Mesenchymal stem cell (in vitro differentiated cells and primary cell): ENCODE results near the gene RPS18. TPM values are rescaled to one million over a fixed set of nuclear protein-coding genes. Genes with fewer than 3 reads are reported as not detected.
"Not testable (repeated sequence)": the region's sequence is repeated elsewhere in the genome, so short reads cannot be mapped to it uniquely, and the experiment has no call there.

ENCODE experiments used
- DNase-seq: peaks from one replicate; pipeline ENCODE4 v3.0.0-alpha.2; 2013
- H2AFZ ChIP-seq: one replicate; pipeline ENCODE4 v1.6.1; 2013; ENCODE audit warnings: low read depth, mild to moderate bottlenecking, control low read depth, inconsistent platforms, low read length, moderate library complexity
- H2AK5ac ChIP-seq: 2 replicates; pipeline ENCODE4 v1.6.1; 2013; ENCODE audit warnings: low read length, moderate library complexity, mild to moderate bottlenecking, inconsistent platforms; ENCODE audit not compliant: severe bottlenecking
- H2BK120ac ChIP-seq: one replicate; pipeline ENCODE4 v1.6.1; 2013; ENCODE audit warnings: low read depth, mild to moderate bottlenecking, inconsistent platforms, low read length, moderate library complexity
- H2BK12ac ChIP-seq, 2 experiments: one replicate each; pipeline ENCODE4 v1.6.1; 2013; ENCODE audit warnings: inconsistent platforms in 2 of 2, low read length in 2 of 2, mild to moderate bottlenecking in 2 of 2, moderate library complexity in 2 of 2, control low read depth in 1 of 2
- H2BK15ac ChIP-seq: one replicate; pipeline ENCODE4 v1.6.1; 2013; ENCODE audit warnings: mild to moderate bottlenecking, low read depth, inconsistent platforms; ENCODE audit not compliant: poor library complexity, severe bottlenecking
- H2BK5ac ChIP-seq: 2 replicates; pipeline ENCODE4 v1.6.1; 2013; ENCODE audit warnings: low read depth, mild to moderate bottlenecking, low read length, control low read depth, inconsistent platforms; ENCODE audit not compliant: poor library complexity, severe bottlenecking
- H3K14ac ChIP-seq, 2 experiments: one replicate each; pipeline ENCODE4 v1.6.1; 2013; ENCODE audit warnings: inconsistent platforms in 2 of 2, low read length in 2 of 2, control low read depth in 1 of 2, mild to moderate bottlenecking in 1 of 2, moderate library complexity in 1 of 2
- H3K18ac ChIP-seq, 2 experiments: one replicate each; pipeline ENCODE4 v1.6.1; 2013; ENCODE audit warnings: inconsistent platforms in 2 of 2, low read length in 2 of 2, control low read depth in 1 of 2, low read depth in 1 of 2, mild to moderate bottlenecking in 1 of 2
- H3K23ac ChIP-seq, 2 experiments: one replicate each; pipeline ENCODE4 v1.6.1; 2013; ENCODE audit warnings: inconsistent platforms in 2 of 2, low read length in 2 of 2, mild to moderate bottlenecking in 2 of 2, moderate library complexity in 2 of 2, control low read depth in 1 of 2
- H3K27ac ChIP-seq: 2 replicates; pipeline ENCODE4 v1.5.1; 2013; ENCODE audit warnings: mild to moderate bottlenecking, moderate library complexity, low read length, control low read depth, inconsistent platforms; ENCODE audit not compliant: poor library complexity, severe bottlenecking
- H3K27me3 ChIP-seq, 2 experiments: 2 replicates each; pipeline versions ENCODE4 v1.6.1 to v1.7.0; 2013; ENCODE audit warnings: low read length in 2 of 2, mild to moderate bottlenecking in 2 of 2, moderate library complexity in 2 of 2, control low read depth in 1 of 2, inconsistent platforms in 1 of 2; ENCODE audit not compliant: control insufficient read depth in 1 of 2, insufficient read depth in 1 of 2
- H3K36me3 ChIP-seq, 2 experiments: 2 replicates each; pipeline versions ENCODE4 v1.6.1 to v1.7.0; 2013; ENCODE audit warnings: low read length in 2 of 2, control low read depth in 1 of 2, inconsistent platforms in 1 of 2, low read depth in 1 of 2, mild to moderate bottlenecking in 1 of 2; ENCODE audit not compliant: insufficient read depth in 2 of 2, control insufficient read depth in 1 of 2
- H3K4ac ChIP-seq, 2 experiments: one replicate each; pipeline ENCODE4 v1.6.1; 2013; ENCODE audit warnings: inconsistent platforms in 2 of 2, low read length in 2 of 2, mild to moderate bottlenecking in 2 of 2, moderate library complexity in 2 of 2, control low read depth in 1 of 2, low read depth in 1 of 2
- H3K4me1 ChIP-seq: 2 replicates; pipeline ENCODE4 v1.6.1; 2013; ENCODE audit warnings: low read depth, low read length, control low read depth; ENCODE audit not compliant: control insufficient read depth, insufficient read depth
- H3K4me2 ChIP-seq: 2 replicates; pipeline ENCODE4 v1.6.1; 2013; ENCODE audit warnings: low read length, mild to moderate bottlenecking, inconsistent platforms; ENCODE audit not compliant: poor library complexity, severe bottlenecking
- H3K4me3 ChIP-seq, 2 experiments: 2 replicates each; pipeline versions ENCODE4 v1.5.1 to v1.7.0; 2013; ENCODE audit warnings: low read length in 2 of 2, mild to moderate bottlenecking in 2 of 2, control low read depth in 1 of 2, low read depth in 1 of 2; ENCODE audit not compliant: insufficient read depth in 1 of 2
- H3K79me1 ChIP-seq: replicated peaks from 2 replicates; pipeline ENCODE4 v1.6.1; 2013; ENCODE audit warnings: mild to moderate bottlenecking, control low read depth, low read length, inconsistent platforms; ENCODE audit not compliant: poor library complexity, severe bottlenecking
- H3K9ac ChIP-seq: 2 replicates; pipeline ENCODE4 v1.7.0; 2013; ENCODE audit warnings: mild to moderate bottlenecking, low read length, moderate library complexity
- H3K9me3 ChIP-seq: 2 replicates; pipeline ENCODE4 v1.7.0; 2013; ENCODE audit warnings: mild to moderate bottlenecking, low read length; ENCODE audit not compliant: control insufficient read depth
- H4K8ac ChIP-seq: one replicate; pipeline ENCODE4 v1.6.1; 2013; ENCODE audit warnings: inconsistent platforms, mild to moderate bottlenecking, low read length, moderate library complexity
- H4K91ac ChIP-seq: one replicate; pipeline ENCODE4 v1.6.1; 2013; ENCODE audit warnings: mild to moderate bottlenecking, low read length, inconsistent platforms
- WGBS: methylation state at CpG from one replicate; pipeline ENCODE4 v1.1.7; 2013; ENCODE audit warnings: mixed read lengths; 5-methylcytosine and 5-hydroxymethylcytosine counted together
- polyA plus RNA-seq, 2 experiments: library from polyadenylated mRNA; stranded (reverse); fragments of 200-250 nt; gene quantifications; one replicate each; pipeline ENCODE4 v1.2.3, GENCODE V29; 2013

Gene RPS18
- polyA plus RNA-seq (2013, experiment 1 of 2) = 6,369 TPM
- polyA plus RNA-seq (2013, experiment 2 of 2) = 6,579 TPM

DNA sequence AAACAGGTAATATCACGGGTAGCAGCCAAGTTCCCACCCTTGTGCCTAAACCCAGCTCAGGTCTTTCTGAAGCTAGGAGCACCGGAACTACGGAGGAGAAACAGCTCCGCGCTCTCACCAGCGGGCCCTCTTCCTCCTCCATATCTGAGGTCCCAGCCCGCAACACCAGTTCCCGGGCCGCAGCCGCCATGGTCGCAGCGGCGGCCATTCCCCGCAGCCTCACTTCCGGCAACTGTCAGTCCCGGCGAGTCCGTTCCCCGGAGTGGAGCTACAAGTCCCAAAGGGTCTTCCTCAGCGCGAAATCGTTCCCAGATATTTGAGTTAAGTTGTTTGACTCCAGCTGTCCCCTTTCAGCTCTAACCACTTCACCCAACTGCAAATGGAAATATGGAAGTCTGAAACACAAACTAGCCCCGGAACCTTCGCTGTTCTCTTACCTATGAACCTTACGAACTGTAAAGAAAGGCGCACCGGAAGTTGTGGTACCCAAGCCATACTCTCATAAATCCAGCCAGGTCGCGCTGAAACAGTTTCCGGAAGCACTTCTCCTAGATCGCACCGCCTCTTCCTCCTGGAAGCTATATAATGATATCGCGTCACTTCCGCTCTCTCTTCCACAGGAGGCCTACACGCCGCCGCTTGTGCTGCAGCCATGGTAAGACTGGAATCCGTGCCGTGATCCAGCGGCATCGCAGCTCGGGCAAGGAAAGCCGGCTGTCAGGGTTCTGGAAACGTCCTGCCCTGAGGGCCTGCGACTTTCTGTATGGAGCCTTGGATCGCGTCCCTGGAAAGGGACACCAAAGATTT is at the start of gene RPS18, which contains the start of gene VPS52:
Gene RPS18, plus strand, starts transcription at position 608 of the 807 bp plus-strand sequence. Its CDS starts 45 bp downstream, at position 653.
Gene VPS52, minus strand, starts transcription at position 409 of the 807 bp plus-strand sequence. Its CDS starts 201 bp downstream, at position 208.
- peak; percentile 100 for DNase-seq
- Histone ChIP-seq H2BK120ac (peak within 1 kb of the TSS; percentile 91), H3K18ac (peak within 1 kb of the TSS; percentile 90 to 93), H3K4ac (peak within 1 kb of the TSS; percentile 78 to 97), H3K4me3 (peak within 1 kb of the TSS; percentile 76 to 91), H2AFZ (peak within 1 kb of the TSS; percentile 94), H3K79me1 (peaks cover 26% of the 10 kb centered on the region), H4K8ac (peak within 1 kb of the TSS; percentile 93), H3K27me3 (no peaks in the 10 kb centered on the region), H3K14ac (peak within 1 kb of the TSS in 1 of 2 experiments; percentile 90), H3K4me1 (peaks cover 14% of the 10 kb centered on the region), H3K4me2 (peak within 1 kb of the TSS; percentile 80), H2BK15ac (peak within 1 kb of the TSS; percentile 71), H2BK5ac (peak within 1 kb of the TSS; percentile 67), H3K9ac (peak within 1 kb of the TSS; percentile 99), H3K9me3 (no peaks in the 10 kb centered on the region), H3K23ac (peak within 1 kb of the TSS in 1 of 2 experiments; percentile 75), H3K27ac (peak within 1 kb of the TSS; percentile 95), H3K36me3 (peaks cover 43 to 77% of the 10 kb centered on the region in 2 experiments), H4K91ac (peak within 1 kb of the TSS; percentile 87), H2AK5ac (peak within 1 kb of the TSS; percentile 38), H2BK12ac (peak within 1 kb of the TSS in 1 of 2 experiments; percentile 25)
- WGBS = under 1% methylated on average over 48 of the region's 48 CpGs

DNA sequence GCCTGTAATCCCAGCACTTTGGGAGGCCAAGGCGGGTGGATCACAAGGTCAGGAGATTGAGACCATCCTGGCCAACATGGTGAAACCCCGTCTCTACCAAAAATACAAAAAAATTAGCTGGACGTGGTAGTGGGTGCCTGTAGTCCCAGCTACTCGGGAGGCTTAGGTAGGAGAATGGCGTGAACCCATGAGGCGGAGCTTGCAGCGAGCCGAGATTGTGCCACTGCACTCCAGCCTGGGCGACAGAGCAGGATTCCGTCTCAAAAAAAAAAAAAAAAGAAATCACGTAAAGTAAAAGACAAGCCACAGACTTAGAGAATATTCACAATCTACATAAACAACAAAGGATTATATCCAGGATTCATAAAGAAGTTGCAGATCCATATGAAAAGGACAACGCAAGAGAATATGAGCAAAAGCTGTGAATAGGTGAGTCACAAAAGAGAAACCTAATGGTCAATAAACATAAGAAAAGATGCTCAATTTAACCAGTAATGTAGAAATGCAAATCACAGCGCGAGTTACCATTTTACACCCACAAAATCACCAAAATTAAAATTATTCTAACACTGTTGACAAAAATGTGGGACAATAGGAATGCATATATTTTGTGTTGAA is 45.3 kb upstream of the RPS18 start:
- H3K27me3 ChIP-seq = peaks cover 23 to 34% of the 10 kb centered on the region in 2 experiments
- not testable (repeated sequence) for H4K91ac ChIP-seq, H3K9me3 ChIP-seq, H3K36me3 ChIP-seq, H2BK5ac ChIP-seq, H2BK12ac ChIP-seq, H2BK120ac ChIP-seq, H2AFZ ChIP-seq, DNase-seq, H3K4ac ChIP-seq, H3K18ac ChIP-seq, H2BK15ac ChIP-seq, H3K23ac ChIP-seq, H3K4me1 ChIP-seq, H2AK5ac ChIP-seq, H3K14ac ChIP-seq, H3K9ac ChIP-seq, H3K79me1 ChIP-seq, H3K27ac ChIP-seq, H3K4me3 ChIP-seq, H4K8ac ChIP-seq, H3K4me2 ChIP-seq
- 33% methylated on average over 9 of the region's 14 CpGs for WGBS

DNA sequence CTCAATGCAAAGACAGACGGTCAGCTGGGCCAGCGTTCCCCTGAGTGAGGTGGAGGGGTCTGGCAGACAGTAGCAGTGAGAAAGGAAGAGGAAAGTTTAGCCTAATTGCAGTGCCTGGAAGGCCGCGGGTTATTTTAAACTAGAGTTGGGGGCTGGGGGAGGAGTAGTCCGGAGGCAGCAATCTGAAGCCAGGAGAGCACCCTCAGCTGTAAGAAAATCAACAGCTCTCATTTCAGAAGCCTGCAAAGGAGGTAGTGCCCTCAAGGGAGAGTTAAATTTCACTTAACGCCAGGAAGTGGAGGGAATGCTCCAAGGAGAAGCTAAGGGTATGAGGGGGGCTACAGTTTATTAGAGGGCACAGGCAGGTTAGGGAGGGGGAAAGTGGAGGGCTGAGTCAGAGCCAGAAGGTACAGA is 36.6 kb upstream of the RPS18 start:
- peaks cover 47 to 55% of the 10 kb centered on the region in 2 experiments for H3K27me3 ChIP-seq
- no peak overlapping the region for H2AK5ac ChIP-seq
- H3K23ac ChIP-seq = no peak overlapping the region
- H4K91ac ChIP-seq = no peak overlapping the region
- no peak overlapping the region for H3K14ac ChIP-seq
- no peaks in the 10 kb centered on the region for H3K79me1 ChIP-seq
- H2BK5ac ChIP-seq = no peak overlapping the region
- no peak overlapping the region for H3K27ac ChIP-seq
- no peak overlapping the region for H2BK15ac ChIP-seq
- H2AFZ ChIP-seq = no peak overlapping the region
- no peak overlapping the region for H3K9ac ChIP-seq
- H2BK12ac ChIP-seq = no peak overlapping the region
- H2BK120ac ChIP-seq = no peak overlapping the region
- WGBS = 6% methylated on average over 6 of the region's 6 CpGs
- no peaks in the 10 kb centered on the region for H3K36me3 ChIP-seq
- H3K4me1 ChIP-seq = no peaks in the 10 kb centered on the region
- no peaks in the 10 kb centered on the region for H3K9me3 ChIP-seq
- no peak overlapping the region for H3K4me2 ChIP-seq
- no peak overlapping the region for H3K4ac ChIP-seq
- DNase-seq = no peak
- no peak overlapping the region for H3K18ac ChIP-seq
- H4K8ac ChIP-seq = peak overlapping the region; percentile 7
- no peak overlapping the region for H3K4me3 ChIP-seq

DNA sequence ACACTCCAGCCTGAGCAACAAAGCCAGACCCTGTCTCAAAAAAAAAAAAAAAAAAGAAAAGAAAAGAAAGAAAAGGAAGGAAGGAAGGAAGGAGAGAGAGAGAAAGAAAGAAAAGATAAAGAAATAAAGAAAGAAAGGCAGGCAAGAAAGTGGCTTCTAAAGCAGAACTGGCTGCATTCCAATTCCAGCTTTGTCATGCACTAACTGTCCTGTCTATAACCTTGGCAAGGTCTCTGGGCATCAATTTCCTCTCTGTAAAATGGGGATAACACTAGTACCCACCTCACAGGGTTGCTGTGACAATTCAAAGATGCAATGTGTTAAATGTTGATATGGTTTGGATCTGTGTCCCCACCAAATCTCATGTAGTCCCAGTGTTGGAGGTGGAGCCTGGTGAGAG is 35.5 kb upstream of the RPS18 start:
- H3K36me3 ChIP-seq = no peaks in the 10 kb centered on the region
- H2AK5ac ChIP-seq = no peak overlapping the region
- DNase-seq = no peak
- H4K8ac ChIP-seq = no peak overlapping the region
- no peak overlapping the region for H4K91ac ChIP-seq
- H3K4me2 ChIP-seq = no peak overlapping the region
- no peak overlapping the region for H3K14ac ChIP-seq
- H2BK120ac ChIP-seq = no peak overlapping the region
- no peak overlapping the region for H2BK12ac ChIP-seq
- no peaks in the 10 kb centered on the region for H3K4me1 ChIP-seq
- no peak overlapping the region for H3K4ac ChIP-seq
- H3K9ac ChIP-seq = no peak overlapping the region
- H3K4me3 ChIP-seq = no peak overlapping the region
- no peak overlapping the region for H2AFZ ChIP-seq
- H3K27me3 ChIP-seq = peaks cover 51% of the 10 kb centered on the region in 2 experiments
- no peak overlapping the region for H3K18ac ChIP-seq
- no peak overlapping the region for H2BK5ac ChIP-seq
- H2BK15ac ChIP-seq = no peak overlapping the region
- no peak overlapping the region for H3K27ac ChIP-seq
- H3K79me1 ChIP-seq = no peaks in the 10 kb centered on the region
- H3K23ac ChIP-seq = no peak overlapping the region
- H3K9me3 ChIP-seq = no peaks in the 10 kb centered on the region
